Hepatocyte (in vitro differentiated cells): Measurements from ENCODE around the gene NYNRIN. TPM values are rescaled to one million over a fixed set of nuclear protein-coding genes. Genes with fewer than 3 reads are reported as not detected.
A peak's percentile ranks its signal among the peaks of the same experiment; 100 is the strongest.

Experiments used
- DNase-seq: peaks from one replicate; pipeline ENCODE4 v3.0.0-alpha.2; 2016; ENCODE audit warnings: low spot score
- H2AFZ ChIP-seq: fragments of 200-600 bp; sonication (generic); 2 replicates; pipeline ENCODE4 v1.6.0; 2016; ENCODE audit warnings: antibody characterized with exemption, mild to moderate bottlenecking
- H3K27ac ChIP-seq: fragments of 200-600 bp; sonication (generic); 2 replicates; pipeline ENCODE4 v1.5.1; 2016; ENCODE audit warnings: mild to moderate bottlenecking
- H3K27me3 ChIP-seq: fragments of 200-600 bp; sonication (generic); 2 replicates; pipeline ENCODE4 v1.6.1; 2016
- H3K36me3 ChIP-seq: fragments of 200-600 bp; sonication (generic); replicated peaks from 2 replicates; pipeline ENCODE4 v1.5.1; 2016; ENCODE audit warnings: low read depth; ENCODE audit not compliant: insufficient read depth
- H3K4me1 ChIP-seq: fragments of 200-600 bp; sonication (generic); 2 replicates; pipeline ENCODE4 v1.5.1; 2016; ENCODE audit warnings: mild to moderate bottlenecking, moderate library complexity; ENCODE audit not compliant: insufficient read depth
- H3K4me2 ChIP-seq: fragments of 200-600 bp; sonication (generic); 2 replicates; pipeline ENCODE4 v1.6.0; 2016
- H3K4me3 ChIP-seq: fragments of 200-600 bp; sonication (generic); 2 replicates; pipeline ENCODE4 v1.5.1; 2016; ENCODE audit warnings: mild to moderate bottlenecking
- H3K79me2 ChIP-seq: fragments of 200-600 bp; sonication (generic); 2 replicates; pipeline ENCODE4 v1.6.0; 2017; ENCODE audit warnings: mild to moderate bottlenecking
- H3K9me2 ChIP-seq: fragments of 200-600 bp; sonication (generic); replicated peaks from 2 replicates; pipeline ENCODE4 v1.6.0; 2017; ENCODE audit warnings: mild to moderate bottlenecking; ENCODE audit not compliant: insufficient read depth
- H3K9me3 ChIP-seq: fragments of 200-600 bp; sonication (generic); 2 replicates; pipeline ENCODE4 v1.5.1; 2016; ENCODE audit warnings: low read depth, mild to moderate bottlenecking
- H4K20me1 ChIP-seq: fragments of 200-600 bp; sonication (generic); 2 replicates; pipeline ENCODE4 v1.6.0; 2016; ENCODE audit warnings: mild to moderate bottlenecking; ENCODE audit not compliant: insufficient read depth, poor library complexity, severe bottlenecking
- CTCF ChIP-seq: fragments of 200-600 bp; sonication (generic); IDR thresholded peaks from 2 replicates; pipeline ENCODE4 v1.5.1; 2016; ENCODE audit warnings: antibody characterized with exemption, mild to moderate bottlenecking; ENCODE audit not compliant: poor library complexity
- EZH2 ChIP-seq: fragments of 200-600 bp; sonication (generic); IDR thresholded peaks from 2 replicates; pipeline ENCODE4 v1.6.1; 2016; ENCODE audit warnings: antibody characterized with exemption, mild to moderate bottlenecking, borderline replicate concordance
- EZH2phosphoT487 ChIP-seq: fragments of 200-600 bp; sonication (generic); IDR thresholded peaks from one replicate; pipeline ENCODE4 v1.6.1; 2018; ENCODE audit warnings: antibody characterized with exemption, mild to moderate bottlenecking, low read depth, moderate library complexity; ENCODE audit not compliant: unreplicated experiment, severe bottlenecking
- WGBS: methylation state at CpG from one replicate; pipeline ENCODE4 v1.1.6; 2016; ENCODE audit warnings: low lambda C conversion rate; ENCODE audit errors: missing lambda C conversion rate; 5-methylcytosine and 5-hydroxymethylcytosine counted together
- polyA plus RNA-seq: library from polyadenylated mRNA; unstranded; fragments of >200 nt; fragmentation: Nextera tagmentation; extraction: Ambion mirVana; gene quantifications from 2 replicates; pipeline ENCODE4 v1.2.1, GENCODE V29; 2016
- total RNA-seq: library from RNA; depleted of rRNA; stranded (reverse); fragments of >200 nt; gene quantifications from 2 replicates; pipeline ENCODE4 v1.2.3, GENCODE V29; 2014

The NYNRIN gene
- total and polyA plus RNA-seq, 2 experiments from 2014 or later: 34.5 to 56.5 TPM

- peaks cover 33% of the 10 kb centered on the region for H3K4me1 ChIP-seq
These were observed 32.9 kb downstream of the NYNRIN start for GRCh38 chr14:24431569-24432258.

GRCh38 chr14:24432259-24433131 is 33.7 kb downstream of the NYNRIN start:
- Histone ChIP-seq H3K27me3 (no peaks in the 10 kb centered on the region), H3K36me3 (no peaks in the 10 kb centered on the region), H3K4me1 (peaks cover 28% of the 10 kb centered on the region), H3K79me2 (peaks cover 38% of the 10 kb centered on the region), H2AFZ (no peak overlapping the region), H3K9me2 (no peaks in the 10 kb centered on the region), H3K9me3 (no peaks in the 10 kb centered on the region), H4K20me1 (peaks cover 22% of the 10 kb centered on the region), H3K4me3 (no peak overlapping the region), H3K27ac (no peak overlapping the region), H3K4me2 (peak overlapping the region; percentile 97)
- TF ChIP-seq CTCF (no peak), EZH2phosphoT487 (no peak), EZH2 (no peak)
- 94% methylated on average over 23 of the region's 24 CpGs for WGBS
- DNase-seq: no peak

More at GRCh38 chr14:24431569-24432258, 32.9 kb downstream of the NYNRIN start:
- 56% methylated on average over 15 of the region's 15 CpGs for WGBS
- no peaks in the 10 kb centered on the region for H3K36me3 ChIP-seq
- TF ChIP-seq EZH2: no peak
- TF ChIP-seq CTCF: peak; percentile 94
- H2AFZ ChIP-seq: no peak overlapping the region
- peak overlapping the region; percentile 98 for H3K27ac ChIP-seq
- H3K9me3 ChIP-seq: no peaks in the 10 kb centered on the region
- H3K4me2 ChIP-seq: peak overlapping the region; percentile 97
- peaks cover 22% of the 10 kb centered on the region for H4K20me1 ChIP-seq
- peak overlapping the region; percentile 89 for H3K4me3 ChIP-seq
- no peaks in the 10 kb centered on the region for H3K27me3 ChIP-seq
- peak; percentile 96 for DNase-seq
- peaks cover 38% of the 10 kb centered on the region for H3K79me2 ChIP-seq
- no peaks in the 10 kb centered on the region for H3K9me2 ChIP-seq

GRCh38 chr14:24434036-24434435 is 35.2 kb downstream of the NYNRIN start:
- TF ChIP-seq CTCF (no peak), EZH2 (no peak), EZH2phosphoT487 (no peak)
- H3K36me3 ChIP-seq: no peaks in the 10 kb centered on the region
- WGBS: 95% methylated on average over 7 of the region's 7 CpGs
- no peak overlapping the region for H3K4me2 ChIP-seq
- H3K27me3 ChIP-seq: no peaks in the 10 kb centered on the region
- no peak for DNase-seq
- no peaks in the 10 kb centered on the region for H3K9me3 ChIP-seq
- no peak overlapping the region for H3K4me3 ChIP-seq
- peaks cover 17% of the 10 kb centered on the region for H3K4me1 ChIP-seq
- H3K79me2 ChIP-seq: peaks cover 36% of the 10 kb centered on the region
- no peak overlapping the region for H2AFZ ChIP-seq
- H3K9me2 ChIP-seq: no peaks in the 10 kb centered on the region
- no peak overlapping the region for H3K27ac ChIP-seq
- peaks cover 22% of the 10 kb centered on the region for H4K20me1 ChIP-seq
